Liver (tissue), 9 donors: ENCODE data around the gene SMPDL3B. TPM values are rescaled to one million over a fixed set of nuclear protein-coding genes. Genes with fewer than 3 reads are reported as not detected.

Experiments used
- DNase-seq: peaks from one replicate; pipeline ENCODE4 v3.0.0-alpha.2; 2017; ENCODE audit warnings: low spot score
- H3K27ac ChIP-seq, 2 donors: one replicate each; pipeline ENCODE4 v1.7.0; 2013; ENCODE audit warnings: inconsistent platforms in 2 of 2, low read length in 2 of 2, control low read depth in 1 of 2, low read depth in 1 of 2, mild to moderate bottlenecking in 1 of 2
- H3K27me3 ChIP-seq, 4 donors: one replicate each; pipeline versions ENCODE4 v1.6.1 to v1.7.0; 2013; ENCODE audit warnings: low read length in 3 of 4, inconsistent platforms in 1 of 4, mild to moderate bottlenecking in 1 of 4, moderate library complexity in 1 of 4; ENCODE audit not compliant: control insufficient read depth in 4 of 4, insufficient read depth in 4 of 4
- H3K36me3 ChIP-seq, 4 donors: one replicate each; pipeline versions ENCODE4 v1.6.1 to v1.7.0; 2013; ENCODE audit warnings: low read length in 3 of 4, mild to moderate bottlenecking in 3 of 4, low read depth in 1 of 4, moderate library complexity in 1 of 4; ENCODE audit not compliant: control insufficient read depth in 4 of 4, insufficient read depth in 3 of 4
- H3K4me1 ChIP-seq, 4 donors: one replicate each; pipeline versions ENCODE4 v1.6.1 to v1.7.0; 2013; ENCODE audit warnings: low read length in 3 of 4, mild to moderate bottlenecking in 3 of 4, moderate library complexity in 1 of 4; ENCODE audit not compliant: control insufficient read depth in 4 of 4, insufficient read depth in 4 of 4
- H3K4me3 ChIP-seq, 3 donors: one replicate each; pipeline versions ENCODE4 v1.6.1 to v1.7.0; 2013; ENCODE audit warnings: low read length in 3 of 3, control low read depth in 1 of 3, low read depth in 1 of 3, mild to moderate bottlenecking in 1 of 3
- H3K9ac ChIP-seq, 2 donors: one replicate each; pipeline ENCODE4 v1.7.0; 2013; ENCODE audit warnings: low read length in 2 of 2, mild to moderate bottlenecking in 2 of 2, moderate library complexity in 2 of 2, control low read depth in 1 of 2, low read depth in 1 of 2
- H3K9me3 ChIP-seq, 4 donors: one replicate each; pipeline versions ENCODE4 v1.6.1 to v1.7.0; 2013; ENCODE audit warnings: low read length in 3 of 4; ENCODE audit not compliant: control insufficient read depth in 4 of 4
- CTCF ChIP-seq: fragments of 150-350 bp; IDR thresholded peaks from 2 replicates; pipeline ENCODE4 v1.5.1; 2017; ENCODE audit warnings: improper control_type of control experiment, low read depth, low read length; ENCODE audit not compliant: missing input control
- EGR1 ChIP-seq, 2 donors: IDR thresholded peaks; 2 replicates each; pipeline ENCODE4 v1.6.1; 2016 to 2018; ENCODE audit warnings: antibody characterized with exemption in 2 of 2, low read depth in 2 of 2
- FOXA1 ChIP-seq: IDR thresholded peaks from 2 replicates; pipeline ENCODE4 v1.6.1; 2016; ENCODE audit warnings: antibody characterized with exemption
- FOXA2 ChIP-seq: IDR thresholded peaks from 2 replicates; pipeline ENCODE4 v1.6.1; 2016; ENCODE audit warnings: antibody characterized with exemption
- GABPA ChIP-seq, 2 donors: IDR thresholded peaks in 1 of 2; conservative IDR thresholded peaks in 1 of 2; 2 replicates each; pipeline ENCODE4 v1.6.1; 2016; ENCODE audit warnings: antibody characterized with exemption in 2 of 2, mild to moderate bottlenecking in 1 of 2, moderate library complexity in 1 of 2
- HNF4A ChIP-seq, 2 donors: conservative IDR thresholded peaks; 2 replicates each; pipeline ENCODE4 v1.6.1; 2016; ENCODE audit warnings: antibody characterized with exemption in 2 of 2, mild to moderate bottlenecking in 2 of 2
- HNF4G ChIP-seq: IDR thresholded peaks from 2 replicates; pipeline ENCODE4 v1.6.1; 2016; ENCODE audit warnings: antibody characterized with exemption
- JUND ChIP-seq, 2 donors: IDR thresholded peaks; 2 replicates each; pipeline ENCODE4 v1.6.1; 2016; ENCODE audit warnings: antibody characterized with exemption in 2 of 2
- MAX ChIP-seq: IDR thresholded peaks from 2 replicates; pipeline ENCODE4 v1.6.1; 2016; ENCODE audit warnings: antibody characterized with exemption
- NR2F2 ChIP-seq: IDR thresholded peaks from 2 replicates; pipeline ENCODE4 v1.6.1; 2016; ENCODE audit warnings: antibody characterized with exemption
- RAD21 ChIP-seq, 2 donors: IDR thresholded peaks; 2 replicates each; pipeline ENCODE4 v1.6.1; 2016; ENCODE audit warnings: antibody characterized with exemption in 2 of 2, mild to moderate bottlenecking in 2 of 2
- RXRA ChIP-seq, 2 donors: IDR thresholded peaks; 2 replicates each; pipeline ENCODE4 v1.6.1; 2017 to 2018; ENCODE audit warnings: antibody characterized with exemption in 2 of 2, mild to moderate bottlenecking in 1 of 2
- SP1 ChIP-seq: IDR thresholded peaks from 2 replicates; pipeline ENCODE4 v1.6.1; 2018; ENCODE audit warnings: antibody characterized with exemption, mild to moderate bottlenecking
- TAF1 ChIP-seq: conservative IDR thresholded peaks from 2 replicates; pipeline ENCODE4 v1.6.1; 2016; ENCODE audit warnings: antibody characterized with exemption, mild to moderate bottlenecking
- YY1 ChIP-seq: IDR thresholded peaks from 2 replicates; pipeline ENCODE4 v1.6.1; 2016; ENCODE audit warnings: antibody characterized with exemption, mild to moderate bottlenecking
- WGBS: extraction: QIAGEN DNeasy Blood & Tissue Kit; methylation state at CpG from one replicate; pipeline ENCODE4 v1.1.7; 2013; 5-methylcytosine and 5-hydroxymethylcytosine counted together
- polyA plus RNA-seq, 2 donors: library from polyadenylated mRNA; stranded (reverse) in 1 of 2; unstranded in 1 of 2; fragments of 200-250 nt in 1 of 2; fragments of >200 nt in 1 of 2; fragmentation: Nextera tagmentation in 1 of 2; extraction: Ambion mirVana in 1 of 2; gene quantifications; one replicate each; pipeline versions ENCODE4 v1.2.1 to v1.2.3, GENCODE V29; 2013 to 2015
- total RNA-seq, 2 donors: library from RNA; depleted of rRNA; stranded (reverse); fragments of >200 nt; gene quantifications; one replicate each; pipeline ENCODE4 v1.2.3, GENCODE V29; 2014
- TF ChIP-seq, protein P1 (sequence below): IDR thresholded peaks from 2 replicates; pipeline ENCODE4 v1.6.1; 2016; ENCODE audit warnings: antibody characterized with exemption, mild to moderate bottlenecking
- TF ChIP-seq, protein P2 (sequence below): IDR thresholded peaks from 2 replicates; pipeline ENCODE4 v1.6.1; 2016; ENCODE audit warnings: antibody characterized with exemption
- TF ChIP-seq, protein P3 (sequence below): IDR thresholded peaks from 2 replicates; pipeline ENCODE4 v1.6.1; 2016; ENCODE audit warnings: antibody characterized with exemption
- donor health status: healthy.
- donor health status: healthy.
- donor health status: healthy.
- donor health status: healthy.
- donor health status: healthy.

SMPDL3B gene
- total and polyA plus RNA-seq, 4 donors: 0.24 to 0.37 (median 0.32) TPM

DNA sequence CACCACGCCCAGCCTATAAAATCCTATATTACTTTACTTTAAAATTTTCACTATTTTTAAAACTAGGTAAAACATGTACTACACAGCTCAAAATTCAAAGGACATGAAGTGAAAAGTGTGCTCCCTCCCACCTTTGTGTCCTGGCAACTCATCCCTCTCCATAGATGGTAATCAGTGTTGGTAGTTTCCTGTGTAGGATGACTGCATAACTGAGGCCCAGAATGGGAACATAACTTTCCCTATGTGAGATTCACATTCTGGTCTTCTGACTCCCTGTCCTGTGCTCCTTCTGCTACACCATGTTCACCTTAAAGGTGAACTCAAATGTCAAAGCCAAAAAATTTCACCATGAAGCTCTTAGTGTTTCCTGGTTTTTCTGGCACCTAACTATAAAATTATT lies 64.3 kb downstream of the SMPDL3B start:
- DNase-seq: no peak
- 96% methylated on average over 1 of the region's 1 CpG for WGBS
- H3K36me3 ChIP-seq: peaks cover 2 to 43% (median 28%) of the 10 kb centered on the region in 4 donors
- H3K27me3 ChIP-seq: no peaks in the 10 kb centered on the region
- TF ChIP-seq EGR1 (IDR thresholded peaks at IDR 0.05; ENCODE audit: low read depth in 2 of 2) (no peak), FOXA1 (no peak), CTCF (no peak), HNF4A (conservative IDR thresholded peaks at IDR 0.05) (no peak), FOXA2 (no peak), RXRA (IDR thresholded peaks at IDR 0.05) (no peak), SP1 (no peak), MAX (no peak), TAF1 (no peak), JUND (IDR thresholded peaks at IDR 0.05) (no peak), NR2F2 (no peak), HNF4G (no peak), RAD21 (IDR thresholded peaks at IDR 0.05) (no peak), YY1 (no peak), GABPA (IDR thresholded peaks at IDR 0.05 in 1 of 2, conservative IDR thresholded peaks at IDR 0.05 in 1 of 2) (no peak)
- TF ChIP-seq, protein P1, sequence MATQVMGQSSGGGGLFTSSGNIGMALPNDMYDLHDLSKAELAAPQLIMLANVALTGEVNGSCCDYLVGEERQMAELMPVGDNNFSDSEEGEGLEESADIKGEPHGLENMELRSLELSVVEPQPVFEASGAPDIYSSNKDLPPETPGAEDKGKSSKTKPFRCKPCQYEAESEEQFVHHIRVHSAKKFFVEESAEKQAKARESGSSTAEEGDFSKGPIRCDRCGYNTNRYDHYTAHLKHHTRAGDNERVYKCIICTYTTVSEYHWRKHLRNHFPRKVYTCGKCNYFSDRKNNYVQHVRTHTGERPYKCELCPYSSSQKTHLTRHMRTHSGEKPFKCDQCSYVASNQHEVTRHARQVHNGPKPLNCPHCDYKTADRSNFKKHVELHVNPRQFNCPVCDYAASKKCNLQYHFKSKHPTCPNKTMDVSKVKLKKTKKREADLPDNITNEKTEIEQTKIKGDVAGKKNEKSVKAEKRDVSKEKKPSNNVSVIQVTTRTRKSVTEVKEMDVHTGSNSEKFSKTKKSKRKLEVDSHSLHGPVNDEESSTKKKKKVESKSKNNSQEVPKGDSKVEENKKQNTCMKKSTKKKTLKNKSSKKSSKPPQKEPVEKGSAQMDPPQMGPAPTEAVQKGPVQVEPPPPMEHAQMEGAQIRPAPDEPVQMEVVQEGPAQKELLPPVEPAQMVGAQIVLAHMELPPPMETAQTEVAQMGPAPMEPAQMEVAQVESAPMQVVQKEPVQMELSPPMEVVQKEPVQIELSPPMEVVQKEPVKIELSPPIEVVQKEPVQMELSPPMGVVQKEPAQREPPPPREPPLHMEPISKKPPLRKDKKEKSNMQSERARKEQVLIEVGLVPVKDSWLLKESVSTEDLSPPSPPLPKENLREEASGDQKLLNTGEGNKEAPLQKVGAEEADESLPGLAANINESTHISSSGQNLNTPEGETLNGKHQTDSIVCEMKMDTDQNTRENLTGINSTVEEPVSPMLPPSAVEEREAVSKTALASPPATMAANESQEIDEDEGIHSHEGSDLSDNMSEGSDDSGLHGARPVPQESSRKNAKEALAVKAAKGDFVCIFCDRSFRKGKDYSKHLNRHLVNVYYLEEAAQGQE: no peak
- TF ChIP-seq, protein P2, sequence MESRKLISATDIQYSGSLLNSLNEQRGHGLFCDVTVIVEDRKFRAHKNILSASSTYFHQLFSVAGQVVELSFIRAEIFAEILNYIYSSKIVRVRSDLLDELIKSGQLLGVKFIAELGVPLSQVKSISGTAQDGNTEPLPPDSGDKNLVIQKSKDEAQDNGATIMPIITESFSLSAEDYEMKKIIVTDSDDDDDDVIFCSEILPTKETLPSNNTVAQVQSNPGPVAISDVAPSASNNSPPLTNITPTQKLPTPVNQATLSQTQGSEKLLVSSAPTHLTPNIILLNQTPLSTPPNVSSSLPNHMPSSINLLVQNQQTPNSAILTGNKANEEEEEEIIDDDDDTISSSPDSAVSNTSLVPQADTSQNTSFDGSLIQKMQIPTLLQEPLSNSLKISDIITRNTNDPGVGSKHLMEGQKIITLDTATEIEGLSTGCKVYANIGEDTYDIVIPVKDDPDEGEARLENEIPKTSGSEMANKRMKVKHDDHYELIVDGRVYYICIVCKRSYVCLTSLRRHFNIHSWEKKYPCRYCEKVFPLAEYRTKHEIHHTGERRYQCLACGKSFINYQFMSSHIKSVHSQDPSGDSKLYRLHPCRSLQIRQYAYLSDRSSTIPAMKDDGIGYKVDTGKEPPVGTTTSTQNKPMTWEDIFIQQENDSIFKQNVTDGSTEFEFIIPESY: no peak
- TF ChIP-seq, protein P3, sequence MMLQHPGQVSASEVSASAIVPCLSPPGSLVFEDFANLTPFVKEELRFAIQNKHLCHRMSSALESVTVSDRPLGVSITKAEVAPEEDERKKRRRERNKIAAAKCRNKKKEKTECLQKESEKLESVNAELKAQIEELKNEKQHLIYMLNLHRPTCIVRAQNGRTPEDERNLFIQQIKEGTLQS: no peak
- no peaks in the 10 kb centered on the region for H3K4me1 ChIP-seq
- H3K9me3 ChIP-seq: no peaks in the 10 kb centered on the region
- no peak overlapping the region for H3K9ac ChIP-seq
- H3K27ac ChIP-seq: no peak overlapping the region
- H3K4me3 ChIP-seq: no peak overlapping the region
